Fibroblast of skin of right quadriceps (primary cell): Measurements from ENCODE around the gene ACSL1.

ENCODE experiments used
- DNase-seq: peaks from one replicate; pipeline ENCODE4 v3.0.0-alpha.2; 2013

ACSL1 gene, protein sequence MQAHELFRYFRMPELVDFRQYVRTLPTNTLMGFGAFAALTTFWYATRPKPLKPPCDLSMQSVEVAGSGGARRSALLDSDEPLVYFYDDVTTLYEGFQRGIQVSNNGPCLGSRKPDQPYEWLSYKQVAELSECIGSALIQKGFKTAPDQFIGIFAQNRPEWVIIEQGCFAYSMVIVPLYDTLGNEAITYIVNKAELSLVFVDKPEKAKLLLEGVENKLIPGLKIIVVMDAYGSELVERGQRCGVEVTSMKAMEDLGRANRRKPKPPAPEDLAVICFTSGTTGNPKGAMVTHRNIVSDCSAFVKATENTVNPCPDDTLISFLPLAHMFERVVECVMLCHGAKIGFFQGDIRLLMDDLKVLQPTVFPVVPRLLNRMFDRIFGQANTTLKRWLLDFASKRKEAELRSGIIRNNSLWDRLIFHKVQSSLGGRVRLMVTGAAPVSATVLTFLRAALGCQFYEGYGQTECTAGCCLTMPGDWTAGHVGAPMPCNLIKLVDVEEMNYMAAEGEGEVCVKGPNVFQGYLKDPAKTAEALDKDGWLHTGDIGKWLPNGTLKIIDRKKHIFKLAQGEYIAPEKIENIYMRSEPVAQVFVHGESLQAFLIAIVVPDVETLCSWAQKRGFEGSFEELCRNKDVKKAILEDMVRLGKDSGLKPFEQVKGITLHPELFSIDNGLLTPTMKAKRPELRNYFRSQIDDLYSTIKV

DNA sequence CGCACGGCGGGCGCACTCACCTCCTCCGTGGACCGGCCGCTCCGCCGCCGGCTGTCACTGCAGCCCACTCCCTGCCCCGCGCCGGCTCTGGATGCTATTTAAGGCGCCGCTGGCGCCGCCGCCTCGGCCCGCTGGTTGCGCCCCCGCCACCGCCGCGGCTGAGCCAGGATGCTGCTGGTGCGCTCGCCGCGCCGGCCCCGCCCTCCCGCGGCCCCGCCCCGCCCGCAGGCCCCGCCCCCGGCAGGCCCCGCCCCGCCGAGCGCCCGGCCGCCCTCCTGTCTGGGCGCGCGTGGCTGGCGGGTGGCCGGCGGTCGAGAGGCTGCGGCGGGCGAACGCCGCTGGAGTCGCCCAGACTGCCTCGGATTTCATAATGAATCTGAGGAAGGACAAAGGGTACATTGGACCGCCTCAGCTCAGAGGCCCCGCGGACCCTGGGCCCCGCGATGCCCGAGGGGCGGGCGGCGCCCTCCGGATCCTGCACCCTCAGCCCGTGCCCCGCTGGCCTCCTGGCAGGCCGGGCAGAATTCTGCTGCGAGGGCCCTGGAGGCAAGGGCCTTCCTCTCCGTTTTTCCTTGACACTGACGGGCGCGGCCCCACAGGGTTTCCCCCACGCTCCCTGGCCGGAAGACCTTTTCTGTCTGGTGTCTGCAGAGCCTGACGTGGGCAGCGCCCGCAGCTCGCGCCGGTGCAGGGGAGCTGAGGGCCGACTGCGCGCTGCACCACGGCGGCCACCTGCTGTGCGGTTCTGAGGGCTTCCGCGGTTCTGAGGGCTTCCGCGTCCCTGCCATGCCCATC is at the start of gene ACSL1:
Gene ACSL1 (minus strand): TSS at position 73 of the 795 bp plus-strand sequence. CDS start 22,454 bp downstream, outside the sequence.
- DNase-seq: peak; percentile 61

DNA sequence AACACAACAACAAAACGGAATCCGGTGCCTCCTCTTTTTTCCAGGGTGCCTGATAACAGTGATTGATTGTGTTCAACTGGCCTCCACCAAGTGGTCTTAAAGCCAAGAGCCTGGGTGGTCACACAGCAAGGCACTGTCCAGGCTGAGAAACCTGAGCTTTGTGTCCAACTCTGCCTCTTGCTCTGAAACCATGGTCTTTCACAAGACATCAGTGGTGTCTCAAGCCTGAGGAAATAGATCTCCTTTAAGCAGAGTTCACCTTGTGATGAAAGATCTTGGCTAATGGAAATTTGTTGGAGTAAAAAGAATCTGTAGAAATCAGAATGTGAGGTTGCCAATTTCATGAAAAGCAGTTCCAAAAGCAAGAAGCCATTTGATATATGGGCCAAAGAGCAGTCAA is 47.3 kb upstream of the ACSL1 start:
- DNase-seq: no peak

DNA sequence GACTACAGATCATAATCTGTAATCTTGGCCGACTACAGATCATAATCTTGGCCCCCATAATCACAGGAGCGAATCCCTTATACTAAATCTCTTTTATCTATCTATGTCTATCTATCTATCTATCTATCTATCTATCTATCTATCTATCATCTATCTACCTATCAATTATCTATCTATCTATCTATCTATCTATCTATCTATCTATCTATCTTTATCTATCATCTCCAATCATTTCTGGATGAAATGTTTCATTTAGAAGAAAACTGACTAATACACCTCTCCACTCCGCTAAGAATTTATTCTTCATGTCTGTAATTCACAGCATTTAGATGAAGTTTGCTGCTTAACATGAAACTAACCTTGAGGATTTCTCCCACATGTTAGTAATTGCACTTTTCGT is 45.0 kb upstream of the ACSL1 start:
- DNase-seq: no peak

DNA sequence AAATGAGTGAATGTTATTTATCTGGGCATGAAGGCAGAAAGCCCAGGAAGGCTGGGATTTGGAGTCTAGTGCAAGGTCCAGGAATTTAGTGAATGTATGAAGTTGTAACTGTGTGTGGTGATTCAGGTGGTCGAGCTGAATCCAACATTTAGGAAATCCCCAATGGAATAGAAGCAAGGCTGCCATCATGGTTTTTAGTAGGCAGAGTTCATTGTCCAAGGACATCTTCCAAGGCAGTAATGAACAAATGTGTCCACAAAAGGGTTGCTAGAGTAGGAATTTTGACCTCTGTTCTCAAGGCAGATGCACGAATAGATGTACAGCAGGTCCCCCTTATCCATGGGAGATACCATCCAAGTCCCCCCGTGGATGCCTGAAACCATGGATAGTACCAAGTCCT is 42.9 kb upstream of the ACSL1 start:
- DNase-seq: no peak

DNA sequence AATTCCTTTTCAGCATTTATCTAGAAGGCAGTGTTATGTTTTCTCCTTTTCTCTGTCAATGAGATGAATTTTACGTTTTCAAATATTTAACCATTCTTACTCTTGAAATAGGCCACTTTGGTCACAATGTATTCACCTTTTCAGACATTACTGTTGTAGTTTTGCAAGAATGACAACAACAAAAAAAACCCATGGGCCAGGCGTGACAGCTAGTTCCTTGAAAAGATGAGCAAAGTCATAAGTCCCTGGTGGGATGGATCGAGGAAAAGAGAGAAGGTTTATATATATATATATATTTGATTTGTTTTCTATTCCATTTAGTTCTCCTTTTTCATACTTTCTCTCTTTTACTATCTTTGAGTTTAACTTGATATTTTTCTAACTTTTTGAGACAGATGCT is 38.1 kb upstream of the ACSL1 start:
- DNase-seq: no peak

DNA sequence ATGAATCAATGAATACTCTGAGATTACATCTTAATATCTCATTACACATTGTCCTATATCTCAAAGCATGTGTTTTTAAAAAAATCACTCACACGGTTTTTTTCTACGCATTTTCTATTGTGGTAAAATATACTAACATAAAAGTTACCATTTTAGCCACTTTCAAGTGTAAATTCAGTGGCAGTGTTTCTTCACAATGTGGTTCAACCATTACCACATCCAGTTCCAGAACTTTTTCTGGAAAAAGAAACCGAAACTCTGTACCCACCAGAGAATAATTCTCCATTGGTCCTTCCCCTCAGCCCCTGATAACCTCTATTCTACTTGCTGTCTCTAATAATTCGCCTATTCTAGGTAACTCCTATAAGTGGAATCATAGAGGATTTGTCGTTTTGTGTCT is 35.3 kb upstream of the ACSL1 start:
- DNase-seq: no peak

DNA sequence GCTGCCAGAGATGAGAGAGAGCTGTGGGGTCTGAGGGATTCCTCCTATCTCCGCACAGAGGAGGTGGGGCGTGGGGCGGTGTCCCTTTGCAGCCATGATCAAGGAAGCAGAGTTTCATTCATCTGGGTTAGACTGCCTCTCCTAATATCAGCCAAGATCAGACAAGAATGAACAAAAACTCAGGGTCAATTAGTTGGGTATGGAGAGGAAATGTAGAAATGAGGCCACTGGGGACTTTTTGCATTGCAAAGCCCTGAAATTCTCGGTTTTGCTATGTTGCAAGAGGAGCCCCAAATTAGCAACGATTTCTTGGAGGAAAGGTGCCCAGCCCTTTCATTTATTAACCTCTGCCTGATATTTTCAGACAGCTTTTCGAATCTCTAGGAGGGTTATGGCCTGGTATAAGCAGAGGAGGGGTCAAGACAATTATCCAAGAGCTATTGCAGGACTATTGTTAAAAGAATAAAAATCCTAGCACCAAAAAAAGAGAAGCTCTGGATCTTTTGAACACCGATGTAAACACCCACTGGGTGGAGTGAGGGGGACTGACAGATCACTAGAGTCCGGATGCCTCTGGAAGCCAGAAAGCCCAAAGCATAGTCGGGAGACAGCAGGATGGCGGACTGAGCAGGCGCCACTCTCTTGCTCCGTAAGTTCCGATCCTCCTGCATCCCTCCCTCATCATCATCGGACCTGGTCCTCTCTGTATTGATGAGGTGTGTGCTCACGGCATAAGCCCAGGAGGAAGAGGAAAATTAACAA is 34.4 kb upstream of the ACSL1 start:
- no peak for DNase-seq

DNA sequence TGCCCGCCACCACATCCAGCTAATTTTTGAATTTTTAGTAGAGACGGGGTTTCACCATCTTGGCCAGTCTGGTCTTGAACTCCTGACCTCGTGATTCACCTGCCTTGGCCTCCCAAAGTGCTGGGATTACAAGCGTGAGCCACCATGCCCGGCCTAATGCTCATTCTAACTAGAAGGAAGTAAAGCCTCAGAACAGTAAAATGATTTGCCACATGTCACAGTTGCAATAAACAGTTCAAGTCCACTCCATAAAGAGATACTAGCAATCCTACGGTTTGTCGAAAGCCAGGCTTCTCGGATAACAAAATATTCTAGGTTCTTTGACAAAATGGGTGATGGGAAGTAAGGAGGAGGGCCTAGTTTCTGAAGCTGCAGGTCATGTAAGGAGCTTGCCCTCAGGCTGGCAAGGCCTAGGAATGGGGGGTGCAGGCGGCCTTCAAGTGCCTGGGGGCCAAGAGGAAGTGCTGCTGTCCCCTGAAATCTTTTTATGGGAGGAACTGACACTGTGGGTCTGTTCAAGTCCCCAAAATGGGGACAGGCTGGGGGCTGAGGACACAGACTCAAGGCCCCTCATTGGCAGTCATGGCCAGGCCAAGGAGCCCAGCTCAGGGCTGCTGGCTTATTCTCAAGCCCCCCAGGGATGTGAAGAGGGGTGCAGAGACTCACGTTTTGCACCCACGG is 31.8 kb upstream of the ACSL1 start:
- no peak for DNase-seq

DNA sequence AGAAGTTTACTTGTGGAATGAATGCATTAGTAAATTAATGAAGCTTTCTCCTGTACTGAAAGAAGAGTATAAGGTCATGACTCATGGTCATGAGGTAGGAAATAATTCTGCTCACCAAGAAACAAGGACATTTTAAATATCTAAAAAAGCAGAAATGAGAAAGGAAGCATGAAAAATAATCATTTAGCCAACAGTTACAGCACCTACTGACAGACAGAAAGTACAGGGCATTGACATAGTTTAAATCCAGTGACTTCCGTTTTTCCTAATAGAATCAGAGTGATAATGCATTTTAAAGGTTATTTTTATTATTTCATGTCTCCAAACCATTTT is 30.5 kb upstream of the ACSL1 start:
- DNase-seq: no peak

DNA sequence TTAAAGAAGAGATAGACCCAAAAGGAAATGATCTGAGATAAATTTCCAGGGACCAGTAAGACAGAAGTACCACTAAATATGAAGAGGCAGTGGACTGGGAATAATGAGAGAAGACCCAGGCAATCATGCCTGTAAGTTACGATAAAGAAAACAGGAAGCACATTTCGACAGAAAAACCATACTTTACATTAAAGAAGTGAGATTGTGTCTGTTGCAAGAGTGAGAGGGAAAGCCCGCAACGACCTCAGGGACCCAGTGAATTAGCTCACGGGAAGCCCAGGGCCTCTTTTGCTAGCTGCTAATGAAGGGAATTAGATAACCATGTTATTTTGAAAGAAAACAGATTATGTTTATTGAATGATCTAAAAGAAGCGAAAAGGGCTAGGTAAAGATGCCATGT is 28.9 kb upstream of the ACSL1 start:
- no peak for DNase-seq

DNA sequence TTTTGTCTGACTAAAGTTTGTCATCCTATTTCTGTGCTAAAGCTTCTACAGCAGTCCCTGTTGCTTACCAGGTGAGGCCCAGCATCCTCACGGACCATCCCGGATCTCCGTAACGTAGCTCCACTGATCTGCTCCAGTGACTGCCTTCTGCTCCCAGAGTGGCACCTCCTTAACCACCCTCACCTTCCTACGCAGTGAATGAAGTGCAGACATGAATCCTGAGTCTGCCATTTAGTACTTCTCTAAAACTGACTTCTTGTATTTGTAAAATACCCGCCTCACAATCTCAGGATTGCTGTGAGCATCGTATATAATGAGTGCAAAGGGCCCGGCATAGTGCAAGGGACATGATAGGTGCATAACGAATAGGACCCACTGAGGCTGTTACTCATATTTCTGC is 27.7 kb upstream of the ACSL1 start:
- no peak for DNase-seq

DNA sequence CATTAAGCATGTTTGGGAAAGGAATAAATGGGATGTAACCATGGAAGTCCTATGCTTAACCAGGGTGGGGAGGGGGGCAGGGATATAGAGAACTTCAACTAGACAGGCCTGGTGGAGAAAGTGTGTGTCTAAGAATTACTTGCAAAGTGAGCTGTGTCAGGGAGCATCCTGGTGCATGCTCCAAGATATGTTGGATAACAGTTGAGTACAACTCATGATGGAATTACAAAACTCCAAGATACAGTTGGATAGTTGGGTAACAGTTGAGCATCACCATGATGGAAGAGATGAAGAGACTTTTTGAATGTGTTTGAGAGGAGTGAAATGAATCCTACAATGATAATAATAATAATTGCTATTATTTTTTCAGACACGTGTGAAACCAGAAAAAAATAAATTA is 26.1 kb upstream of the ACSL1 start:
- no peak for DNase-seq

DNA sequence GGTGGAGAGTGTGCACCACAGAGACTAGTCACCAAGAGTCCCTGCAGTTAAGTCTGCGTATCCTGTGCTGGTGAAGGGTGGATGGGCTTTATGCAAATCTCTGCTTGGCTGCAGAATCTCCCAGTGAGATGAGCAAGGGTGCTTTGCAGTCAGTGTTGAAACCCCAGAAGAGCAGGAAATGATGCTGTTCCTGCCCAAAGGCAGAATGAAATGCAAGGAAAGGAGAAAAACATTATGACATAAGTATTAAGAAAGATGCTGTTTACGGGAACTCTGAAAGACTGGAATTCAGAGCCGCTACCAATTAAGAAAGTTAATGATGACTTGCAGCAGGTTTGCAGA is 25.4 kb upstream of the ACSL1 start:
- no peak for DNase-seq

DNA sequence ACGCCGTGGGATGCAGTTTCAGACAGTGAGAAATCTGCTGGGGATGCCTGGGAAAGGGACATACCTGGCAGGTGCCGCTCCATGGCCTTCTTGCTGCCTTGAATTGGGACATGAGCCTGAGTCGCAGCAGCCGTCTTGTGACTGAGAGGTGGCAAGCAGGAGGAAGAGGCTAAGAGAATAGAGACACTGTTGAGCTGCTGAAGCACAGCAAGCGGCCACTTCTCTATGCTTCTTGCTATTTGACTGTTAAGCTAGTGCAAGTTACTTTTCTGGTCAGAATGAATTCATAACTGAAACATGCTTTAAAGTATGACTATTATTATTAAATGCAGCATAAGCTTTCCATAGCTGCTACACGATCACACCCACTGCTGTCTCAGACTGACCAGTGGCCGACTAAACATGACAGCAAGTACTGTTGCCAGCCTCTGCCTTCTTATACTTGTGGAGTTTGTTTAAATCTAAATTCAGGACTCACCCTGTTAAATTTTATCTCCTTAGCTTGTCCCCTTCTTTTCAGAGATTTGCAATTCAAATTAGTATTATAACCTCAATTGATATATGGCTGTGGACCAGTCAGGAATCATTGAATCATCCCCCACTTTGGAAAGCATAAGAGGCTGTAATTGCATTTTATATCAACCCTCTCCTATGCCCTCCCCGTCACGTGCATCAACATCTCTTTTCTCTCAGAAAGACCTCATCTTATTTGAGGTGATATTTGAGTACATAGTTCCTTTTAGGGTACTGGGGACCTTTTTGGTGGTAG is 24.8 kb upstream of the ACSL1 start:
- DNase-seq: no peak

DNA sequence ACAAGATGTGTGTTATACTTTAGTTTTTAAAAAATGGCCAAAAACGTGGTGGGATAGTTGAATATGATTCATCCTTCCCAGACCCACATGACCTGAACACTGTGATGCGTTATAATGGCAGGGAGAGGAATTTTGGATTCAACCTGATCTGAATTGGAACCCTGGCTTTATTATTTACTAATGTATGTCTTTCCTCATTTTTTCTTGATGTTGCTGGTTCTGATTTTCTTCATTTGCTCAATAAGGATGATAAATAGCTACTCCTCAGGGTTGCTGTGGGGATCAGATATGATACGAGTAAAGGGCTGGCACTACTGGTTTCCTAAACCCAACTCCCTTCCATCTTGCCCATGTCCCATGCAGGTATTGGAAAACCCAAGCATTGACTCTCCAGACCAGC is 24.2 kb upstream of the ACSL1 start:
- no peak for DNase-seq

DNA sequence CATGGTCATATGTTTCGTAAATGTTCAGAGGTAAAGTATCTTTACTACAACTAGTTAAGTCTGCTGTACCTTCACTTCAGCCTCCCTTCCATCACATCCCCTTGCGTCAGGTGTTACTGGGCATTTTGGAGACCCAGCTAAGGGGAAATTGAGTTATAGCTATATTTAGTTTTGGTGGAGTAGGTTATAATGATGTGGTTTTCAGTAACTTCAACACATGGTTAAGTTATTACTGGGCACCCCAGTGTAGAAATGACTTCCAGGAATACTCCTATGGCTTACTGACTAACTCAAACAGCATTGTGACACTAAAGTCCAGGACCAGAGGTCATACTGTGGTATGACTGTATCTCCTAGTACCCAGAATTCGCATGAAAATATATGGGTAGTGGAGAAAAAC is 23.4 kb upstream of the ACSL1 start:
- DNase-seq: no peak

DNA sequence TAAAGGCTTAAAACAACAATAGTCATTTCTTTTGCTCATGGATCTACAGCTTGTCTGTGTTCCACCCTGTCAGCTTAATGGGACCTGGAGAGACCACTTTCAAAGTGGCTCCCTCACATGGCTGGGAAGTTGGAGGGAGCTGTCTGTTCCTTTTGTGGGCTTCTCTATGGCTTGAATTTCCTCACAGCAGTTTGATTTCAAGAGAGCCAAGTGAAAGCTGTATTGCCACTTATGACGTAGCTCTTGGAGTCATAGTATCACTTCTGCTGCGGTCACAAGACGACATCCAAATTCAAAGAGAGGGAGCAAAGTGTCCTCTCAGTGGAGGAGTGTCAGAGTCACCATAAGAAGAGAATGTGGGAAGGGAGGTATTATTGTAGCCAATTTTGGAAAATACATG is 22.7 kb upstream of the ACSL1 start:
- no peak for DNase-seq

DNA sequence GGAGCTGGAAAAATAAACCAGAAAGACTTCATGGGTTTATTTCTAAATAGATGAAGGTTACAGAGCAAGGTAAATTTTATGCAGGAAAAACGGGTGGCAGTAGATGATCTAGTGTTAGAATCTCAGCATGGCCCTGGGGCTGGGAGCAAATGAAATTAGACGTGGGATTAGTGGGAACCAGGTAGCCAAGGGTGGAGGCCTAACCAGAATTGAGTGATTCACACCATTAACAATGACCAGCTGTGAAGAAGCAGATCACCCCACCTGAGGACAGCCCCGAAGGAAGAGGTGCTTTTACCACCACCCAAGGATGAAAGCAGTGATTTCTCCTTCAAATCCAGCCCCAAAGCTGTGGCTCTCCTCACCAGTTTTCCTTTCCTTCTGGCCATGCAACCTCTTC is 20.8 kb upstream of the ACSL1 start:
- DNase-seq: no peak

DNA sequence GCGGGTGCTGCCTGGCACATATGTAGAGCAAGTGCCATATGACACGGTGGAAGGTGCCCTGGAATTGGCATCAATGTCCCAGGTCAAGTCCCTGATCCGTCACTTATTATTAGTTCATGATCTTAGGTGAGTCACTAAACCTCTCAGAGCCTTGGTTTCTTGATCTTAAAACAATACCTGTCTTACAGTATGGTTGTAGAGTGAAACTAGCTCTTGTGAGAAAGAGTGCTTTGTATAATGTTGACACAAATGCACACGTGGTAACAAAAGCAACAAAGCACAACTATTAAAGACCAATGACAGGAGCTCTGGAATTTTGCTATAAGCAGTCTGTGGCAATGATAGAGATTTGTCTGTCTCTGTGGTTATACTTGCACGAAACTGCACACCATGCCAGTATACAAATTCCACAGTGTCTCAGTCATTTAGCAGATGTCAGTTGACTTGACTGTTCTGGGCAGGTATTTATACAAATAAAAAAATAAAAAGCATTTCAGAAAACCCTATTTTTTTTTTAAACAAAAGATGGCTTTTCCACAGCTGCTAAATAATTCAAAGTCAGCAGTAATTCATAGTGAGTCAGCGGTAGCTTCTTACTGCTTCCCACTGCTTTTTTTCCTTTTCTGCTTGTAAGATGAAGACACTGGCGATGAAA is 19.7 kb upstream of the ACSL1 start:
- peak; percentile 66 for DNase-seq

DNA sequence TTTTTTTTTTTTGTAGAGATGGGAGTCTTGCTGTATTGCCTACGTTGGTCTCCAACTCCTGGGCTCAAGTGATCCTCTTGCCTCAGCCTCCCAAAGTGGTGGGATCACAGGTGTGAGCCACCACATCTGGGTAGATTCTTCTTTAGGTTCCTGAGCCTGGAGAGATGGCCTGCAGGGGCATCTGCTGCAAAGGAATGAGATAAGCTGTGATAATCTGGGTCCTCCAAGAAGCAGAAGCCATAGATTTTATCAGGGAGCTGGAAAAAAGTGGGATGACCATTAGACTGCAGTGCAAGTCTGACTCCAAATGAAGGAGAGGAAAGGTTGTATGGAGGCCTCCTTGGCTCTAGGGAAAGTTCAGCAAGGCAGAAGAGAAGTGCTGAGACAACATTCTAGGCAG is 19.0 kb upstream of the ACSL1 start:
- no peak for DNase-seq

DNA sequence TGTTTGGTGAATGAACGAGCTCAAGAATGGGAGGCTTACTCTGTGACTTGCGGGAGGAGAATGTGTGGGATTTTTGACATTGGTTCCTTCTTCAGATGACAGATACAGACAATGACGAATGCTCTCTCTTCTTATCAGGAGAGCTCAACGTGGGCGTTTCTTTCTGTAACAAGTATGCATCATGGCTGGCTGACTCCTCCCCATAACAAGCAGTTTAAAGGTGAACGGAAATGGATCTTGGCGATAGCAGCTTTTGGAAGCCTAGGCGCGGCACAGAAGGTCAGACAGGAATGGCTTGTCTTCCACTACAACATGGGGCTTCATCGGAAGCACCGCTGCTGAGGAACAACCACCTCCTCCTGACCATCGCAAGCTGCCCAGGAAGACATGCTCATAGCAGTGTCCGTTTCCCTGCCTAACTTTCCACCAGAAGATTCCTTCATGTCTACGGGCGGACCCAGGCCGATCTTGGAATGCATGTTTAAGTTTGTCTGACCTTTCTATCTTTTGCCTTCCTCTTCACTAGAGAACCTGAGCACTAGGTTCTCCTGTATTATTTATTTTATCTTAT is 18.3 kb upstream of the ACSL1 start:
- DNase-seq: no peak
